Thoracic aorta (tissue), 2 donors: ENCODE data around the gene NOD2. TPM values are rescaled to one million over a fixed set of nuclear protein-coding genes. Genes with fewer than 3 reads are reported as not detected.
A peak's percentile ranks its signal among the peaks of the same experiment; 100 is the strongest.

ENCODE experiments used
- ATAC-seq: fragments of 150-250 bp; one replicate; pipeline ENCODE4 v1.8.0; 2017; ENCODE audit warnings: low read depth; ENCODE audit not compliant: insufficient number of reproducible peaks, low FRiP score
- DNase-seq: peaks from one replicate; pipeline ENCODE4 v3.0.0-alpha.2; 2020; ENCODE audit warnings: low spot score
- H3K27ac ChIP-seq, 2 donors: fragments of 200-600 bp; sonication (generic); 1 replicate in 1 of 2; 2 replicates in 1 of 2; pipeline ENCODE4 v1.5.1; 2016; ENCODE audit warnings: mild to moderate bottlenecking in 2 of 2, moderate library complexity in 2 of 2
- H3K27me3 ChIP-seq: fragments of 200-600 bp; sonication (generic); replicated peaks from 2 replicates; pipeline ENCODE4 v1.6.0; 2016; ENCODE audit warnings: mild to moderate bottlenecking; ENCODE audit not compliant: insufficient read depth
- H3K36me3 ChIP-seq: fragments of 200-600 bp; sonication (generic); one replicate; pipeline ENCODE4 v1.5.1; 2016
- H3K4me1 ChIP-seq, 2 donors: fragments of 200-600 bp; sonication (generic); 1 replicate in 1 of 2; 2 replicates in 1 of 2; pipeline versions ENCODE4 v1.5.1 to v1.6.0; 2016; ENCODE audit warnings: low read depth in 2 of 2, mild to moderate bottlenecking in 1 of 2; ENCODE audit not compliant: control insufficient read depth in 1 of 2
- H3K4me3 ChIP-seq: fragments of 200-600 bp; sonication (generic); 2 replicates; pipeline ENCODE4 v1.5.1; 2016; ENCODE audit warnings: mild to moderate bottlenecking
- H3K9me3 ChIP-seq: fragments of 200-600 bp; sonication (generic); 2 replicates; pipeline ENCODE4 v1.5.1; 2016
- total RNA-seq, 2 donors: library from RNA; depleted of rRNA; stranded (reverse); fragments of >200 nt; gene quantifications; one replicate each; pipeline versions ENCODE4 v1.1.0 to v1.2.3, GENCODE V29; 2016
- TF ChIP-seq, protein P1 (sequence below): fragments of 200-600 bp; sonication (generic); IDR thresholded peaks from one replicate; pipeline ENCODE4 v1.5.1; 2019; ENCODE audit warnings: antibody characterized with exemption

The NOD2 gene
- total RNA-seq, 2 donors from 2014 or later: 7.4 to 10.9 TPM

DNA sequence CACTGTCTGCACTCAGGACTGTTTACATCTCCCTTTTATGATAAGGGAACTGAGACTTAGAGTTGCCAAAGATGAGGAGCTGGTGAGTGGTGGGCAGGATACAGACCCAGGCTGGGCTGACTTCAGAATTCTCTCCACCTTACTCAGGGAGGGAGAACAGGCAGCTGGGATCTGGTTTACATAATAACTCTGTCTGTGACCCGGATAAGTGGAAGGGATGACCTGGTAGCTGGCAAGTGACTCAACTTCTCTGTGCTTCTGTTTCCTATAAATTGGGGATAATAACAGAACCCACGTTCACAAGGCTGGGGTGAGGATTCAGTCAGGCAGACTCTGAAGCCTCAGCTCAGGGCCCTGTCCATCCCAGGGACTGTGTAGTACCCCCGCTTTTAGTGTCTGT, 14.9 kb upstream of the NOD2 start:
- DNase-seq (no peak), ATAC-seq (no peak)
- no peaks in the 10 kb centered on the region for H3K36me3 ChIP-seq
- no peaks in the 10 kb centered on the region for H3K4me1 ChIP-seq
- TF ChIP-seq, protein P1, sequence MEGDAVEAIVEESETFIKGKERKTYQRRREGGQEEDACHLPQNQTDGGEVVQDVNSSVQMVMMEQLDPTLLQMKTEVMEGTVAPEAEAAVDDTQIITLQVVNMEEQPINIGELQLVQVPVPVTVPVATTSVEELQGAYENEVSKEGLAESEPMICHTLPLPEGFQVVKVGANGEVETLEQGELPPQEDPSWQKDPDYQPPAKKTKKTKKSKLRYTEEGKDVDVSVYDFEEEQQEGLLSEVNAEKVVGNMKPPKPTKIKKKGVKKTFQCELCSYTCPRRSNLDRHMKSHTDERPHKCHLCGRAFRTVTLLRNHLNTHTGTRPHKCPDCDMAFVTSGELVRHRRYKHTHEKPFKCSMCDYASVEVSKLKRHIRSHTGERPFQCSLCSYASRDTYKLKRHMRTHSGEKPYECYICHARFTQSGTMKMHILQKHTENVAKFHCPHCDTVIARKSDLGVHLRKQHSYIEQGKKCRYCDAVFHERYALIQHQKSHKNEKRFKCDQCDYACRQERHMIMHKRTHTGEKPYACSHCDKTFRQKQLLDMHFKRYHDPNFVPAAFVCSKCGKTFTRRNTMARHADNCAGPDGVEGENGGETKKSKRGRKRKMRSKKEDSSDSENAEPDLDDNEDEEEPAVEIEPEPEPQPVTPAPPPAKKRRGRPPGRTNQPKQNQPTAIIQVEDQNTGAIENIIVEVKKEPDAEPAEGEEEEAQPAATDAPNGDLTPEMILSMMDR: no peak
- H3K4me3 ChIP-seq: no peak overlapping the region
- H3K9me3 ChIP-seq: no peaks in the 10 kb centered on the region
- no peak overlapping the region for H3K27ac ChIP-seq
- H3K27me3 ChIP-seq: no peaks in the 10 kb centered on the region

DNA sequence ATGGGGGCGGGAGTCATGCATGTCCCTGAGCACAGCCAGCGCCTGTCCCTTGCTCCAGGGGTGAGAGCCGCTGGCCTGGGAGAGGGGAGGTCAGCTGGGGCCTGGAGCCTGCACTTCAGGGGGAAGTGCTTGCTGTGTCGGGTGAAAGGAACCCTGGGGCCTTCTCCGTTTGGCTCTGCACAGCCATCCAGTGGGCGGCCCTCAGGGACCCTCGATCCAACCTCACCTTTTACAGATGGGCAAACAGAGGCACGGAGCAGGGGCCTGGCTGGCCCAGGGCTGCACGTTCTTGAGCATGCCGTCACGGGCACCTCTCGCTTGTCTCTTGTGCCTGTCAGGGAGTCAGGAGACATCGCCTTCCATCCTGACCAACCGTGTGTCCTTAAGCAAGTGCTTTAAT, 14.1 kb upstream of the NOD2 start:
- TF ChIP-seq, protein P1: no peak
- ATAC-seq (no peak), DNase-seq (no peak)
- Histone ChIP-seq H3K36me3 (no peaks in the 10 kb centered on the region), H3K27ac (no peak overlapping the region), H3K27me3 (no peaks in the 10 kb centered on the region), H3K4me1 (no peaks in the 10 kb centered on the region), H3K4me3 (no peak overlapping the region), H3K9me3 (no peaks in the 10 kb centered on the region)

DNA sequence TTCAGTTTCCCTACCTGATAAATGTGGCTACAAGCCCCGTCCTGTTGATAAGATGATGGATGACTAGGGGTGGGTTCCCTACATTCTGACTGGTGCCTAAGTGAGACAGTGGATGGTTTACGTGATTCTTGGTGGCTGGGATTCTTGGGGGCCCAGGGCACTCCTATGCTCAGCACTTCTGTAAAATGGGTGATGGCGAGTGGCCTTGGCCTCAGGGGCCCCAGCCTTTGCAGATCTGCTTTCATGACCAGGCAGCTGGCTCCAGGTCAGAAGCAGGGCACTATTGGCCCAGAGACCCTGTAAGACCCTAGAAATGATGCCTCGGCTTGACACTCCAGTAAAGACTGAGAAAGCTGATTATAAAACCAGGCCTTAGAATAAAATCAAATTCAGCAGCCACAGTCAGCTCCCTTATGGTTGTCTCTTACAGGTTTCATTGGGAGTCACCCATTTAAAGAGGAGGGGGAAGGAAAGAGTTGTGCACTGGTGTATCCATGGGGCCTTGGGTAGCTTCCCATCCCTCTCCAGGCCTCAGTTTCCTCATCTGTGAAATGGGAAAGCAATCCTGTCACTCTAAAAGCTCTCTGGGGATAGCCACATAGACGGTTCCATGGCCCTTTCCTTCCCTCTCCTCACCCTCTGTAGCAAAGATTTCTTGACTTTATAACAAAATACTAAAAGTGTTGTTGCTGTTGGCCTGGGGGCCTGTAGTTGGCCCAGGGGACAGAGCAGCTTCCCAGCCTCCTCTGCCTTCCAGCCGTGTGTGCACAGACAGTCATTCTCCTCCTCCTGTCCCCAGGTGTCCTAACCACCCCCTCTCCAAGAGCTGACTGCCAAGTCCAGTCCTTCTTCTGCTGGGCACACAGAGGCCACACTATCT, 13.5 kb upstream of the NOD2 start:
- Histone ChIP-seq H3K36me3 (no peaks in the 10 kb centered on the region), H3K9me3 (no peaks in the 10 kb centered on the region), H3K4me3 (peak overlapping the region; percentile 60), H3K27ac (no peak overlapping the region), H3K4me1 (no peaks in the 10 kb centered on the region), H3K27me3 (no peaks in the 10 kb centered on the region)
- no peak for DNase-seq
- TF ChIP-seq, protein P1: no peak
- no peak for ATAC-seq

DNA sequence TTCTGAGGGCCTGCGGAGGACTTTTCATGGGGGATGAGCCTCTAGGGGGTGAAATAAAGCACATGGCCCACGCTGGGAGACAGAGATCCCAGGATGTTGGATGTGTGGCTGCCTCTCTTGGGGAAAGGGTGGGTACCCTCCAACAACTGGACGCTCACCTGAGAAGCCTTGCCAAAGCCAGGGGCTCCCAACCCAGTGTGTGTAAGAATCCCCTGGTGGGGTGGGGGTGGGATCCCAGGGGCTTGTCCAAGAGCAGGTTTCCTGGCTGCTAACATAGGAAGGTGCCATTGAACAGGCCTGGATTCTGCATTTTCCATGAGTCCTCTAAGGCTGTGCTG, 12.9 kb upstream of the NOD2 start:
- Histone ChIP-seq H3K27ac (no peak overlapping the region), H3K9me3 (no peaks in the 10 kb centered on the region), H3K4me1 (no peaks in the 10 kb centered on the region), H3K36me3 (no peaks in the 10 kb centered on the region), H3K4me3 (peak overlapping the region; percentile 60), H3K27me3 (no peaks in the 10 kb centered on the region)
- TF ChIP-seq, protein P1: no peak
- DNase-seq: no peak
- ATAC-seq: no peak

DNA sequence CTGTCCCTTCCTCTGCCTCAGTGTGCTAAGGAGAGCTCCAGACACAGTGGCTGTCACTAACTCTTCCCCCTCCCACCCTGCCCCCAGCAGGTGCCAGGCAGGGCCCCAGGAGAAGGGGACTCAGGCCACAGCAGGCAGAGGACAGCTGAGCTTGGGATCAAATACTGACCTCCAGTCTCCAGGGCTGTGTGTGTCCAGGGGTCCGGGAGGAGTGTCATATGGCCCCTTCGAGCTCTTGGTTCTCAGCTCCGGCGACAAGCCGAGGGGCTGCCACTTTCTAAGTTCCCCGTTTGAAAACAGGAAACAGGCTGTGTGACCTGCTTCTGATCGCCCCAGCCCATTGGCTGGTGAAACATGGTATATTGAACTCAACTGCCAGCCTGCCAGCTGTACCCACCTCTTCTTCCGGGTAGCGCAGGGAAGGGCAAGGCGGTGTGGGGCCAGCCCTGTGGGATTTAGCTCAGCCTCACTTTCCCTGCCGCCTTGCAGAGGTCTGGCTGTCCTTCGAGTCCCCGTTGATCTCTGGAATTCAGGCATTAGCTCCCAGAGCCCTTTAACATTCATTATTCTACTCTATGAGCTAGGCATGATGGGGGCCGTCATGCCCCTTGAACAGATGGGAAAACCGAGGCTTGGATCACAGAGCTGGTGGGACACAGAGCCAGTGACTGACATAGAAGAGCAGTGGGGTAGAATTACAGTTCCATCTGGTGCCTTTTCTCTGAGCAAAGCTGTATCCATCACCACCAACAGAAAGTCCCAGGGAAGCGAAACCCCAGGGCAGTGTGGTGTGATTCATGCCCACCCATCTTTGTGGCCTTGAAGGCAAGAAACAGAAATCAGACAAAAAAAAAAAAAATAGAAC, 12.2 kb upstream of the NOD2 start, which contains the start of gene SNX20:
SNX20 (minus strand) TSS at position 292 of the 865 bp plus-strand sequence. CDS start 3,786 bp downstream, outside the sequence.
- DNase-seq: no peak
- Histone ChIP-seq H3K27ac (no peak within 1 kb of the TSS), H3K27me3 (no peaks in the 10 kb centered on the region), H3K9me3 (no peaks in the 10 kb centered on the region), H3K4me1 (no peaks in the 10 kb centered on the region), H3K4me3 (peak within 1 kb of the TSS; percentile 60), H3K36me3 (no peaks in the 10 kb centered on the region)
- no peak for ATAC-seq
- TF ChIP-seq, protein P1: no peak
